H9 (cell line): Measurements from ENCODE around the gene PTPRC. TPM values are rescaled to one million over a fixed set of nuclear protein-coding genes. Genes with fewer than 3 reads are reported as not detected.

Experiments used
- DNase-seq: peaks from one replicate; pipeline ENCODE4 v3.0.0-alpha.2; 2017
- H2AFZ ChIP-seq: one replicate; pipeline ENCODE4 v1.6.1; 2013; ENCODE audit warnings: mild to moderate bottlenecking, low read length, control low read depth, moderate library complexity
- H2AK5ac ChIP-seq: 2 replicates; pipeline ENCODE4 v1.6.1; 2013; ENCODE audit warnings: low read length, control low read depth, mixed read lengths; ENCODE audit not compliant: insufficient read length
- H2BK120ac ChIP-seq: one replicate; pipeline ENCODE4 v1.6.1; 2013; ENCODE audit warnings: low read depth, mild to moderate bottlenecking, low read length, control low read depth, inconsistent platforms; ENCODE audit not compliant: poor library complexity, severe bottlenecking
- H2BK12ac ChIP-seq: 2 replicates; pipeline ENCODE4 v1.6.1; 2013; ENCODE audit warnings: low read length, control low read depth, mixed read lengths, low read depth; ENCODE audit not compliant: insufficient read length
- H2BK15ac ChIP-seq: 2 replicates; pipeline ENCODE4 v1.6.1; 2013; ENCODE audit warnings: low read depth, low read length, control low read depth
- H2BK20ac ChIP-seq: one replicate; pipeline ENCODE4 v1.6.1; 2013; ENCODE audit warnings: low read depth, mild to moderate bottlenecking, low read length, control low read depth, inconsistent platforms; ENCODE audit not compliant: poor library complexity, severe bottlenecking
- H2BK5ac ChIP-seq: 2 replicates; pipeline ENCODE4 v1.6.1; 2013; ENCODE audit warnings: low read length, control low read depth, mixed read lengths; ENCODE audit not compliant: insufficient read length
- H3K14ac ChIP-seq: 2 replicates; pipeline ENCODE4 v1.6.1; 2013; ENCODE audit warnings: low read length, control low read depth; ENCODE audit not compliant: insufficient read depth
- H3K18ac ChIP-seq: 2 replicates; pipeline ENCODE4 v1.6.1; 2013; ENCODE audit warnings: low read depth, mild to moderate bottlenecking, mixed read lengths, low read length, control low read depth; ENCODE audit not compliant: insufficient read length
- H3K23ac ChIP-seq: 2 replicates; pipeline ENCODE4 v1.6.1; 2013; ENCODE audit warnings: low read length, control low read depth, mixed read lengths, low read depth; ENCODE audit not compliant: insufficient read length
- H3K23me2 ChIP-seq: 2 replicates; pipeline ENCODE4 v1.6.1; 2013; ENCODE audit warnings: low read depth, mild to moderate bottlenecking, mixed read lengths, low read length, control low read depth; ENCODE audit not compliant: insufficient read length, poor library complexity, severe bottlenecking
- H3K27ac ChIP-seq: 2 replicates; pipeline ENCODE4 v1.5.1; 2013; ENCODE audit warnings: low read length, control low read depth, mixed read lengths, low read depth; ENCODE audit not compliant: insufficient read length
- H3K27me3 ChIP-seq: 2 replicates; pipeline ENCODE4 v1.6.1; 2013; ENCODE audit warnings: low read length, control low read depth, inconsistent platforms; ENCODE audit not compliant: insufficient read depth
- H3K4ac ChIP-seq: 2 replicates; pipeline ENCODE4 v1.6.1; 2013; ENCODE audit warnings: low read depth, mild to moderate bottlenecking, control low read depth, inconsistent platforms, low read length, moderate library complexity
- H3K4me1 ChIP-seq: 2 replicates; pipeline ENCODE4 v1.6.1; 2013; ENCODE audit warnings: low read length, control low read depth, inconsistent platforms; ENCODE audit not compliant: insufficient read depth
- H3K4me2 ChIP-seq: 2 replicates; pipeline ENCODE4 v1.6.1; 2013; ENCODE audit warnings: low read length, control low read depth, mixed read lengths; ENCODE audit not compliant: insufficient read length, insufficient read depth
- H3K56ac ChIP-seq: 2 replicates; pipeline ENCODE4 v1.6.1; 2013; ENCODE audit warnings: low read depth, mild to moderate bottlenecking, mixed read lengths, low read length, control low read depth; ENCODE audit not compliant: insufficient read length
- H3K79me1 ChIP-seq: 2 replicates; pipeline ENCODE4 v1.6.1; 2013; ENCODE audit warnings: low read depth, mild to moderate bottlenecking, moderate library complexity, low read length, control low read depth, inconsistent platforms; ENCODE audit not compliant: insufficient read depth, poor library complexity, severe bottlenecking
- H3K79me2 ChIP-seq: 2 replicates; pipeline ENCODE4 v1.6.1; 2013; ENCODE audit warnings: low read length, control low read depth, inconsistent platforms; ENCODE audit not compliant: insufficient read depth
- H3K9ac ChIP-seq: 2 replicates; pipeline ENCODE4 v1.6.1; 2013; ENCODE audit warnings: low read length, control low read depth, mixed read lengths; ENCODE audit not compliant: insufficient read length; ENCODE audit errors: extremely low read depth
- H3K9me3 ChIP-seq: one replicate; pipeline ENCODE4 v1.6.1; 2013; ENCODE audit warnings: low read depth, low read length, inconsistent platforms; ENCODE audit not compliant: control insufficient read depth
- H3T11ph ChIP-seq: one replicate; pipeline ENCODE4 v1.6.1; 2013; ENCODE audit warnings: mild to moderate bottlenecking, low read length, control low read depth, inconsistent platforms
- H4K20me1 ChIP-seq: one replicate; pipeline ENCODE4 v1.6.1; 2013; ENCODE audit not compliant: control insufficient read depth, insufficient read length, insufficient read depth
- H4K5ac ChIP-seq: 2 replicates; pipeline ENCODE4 v1.6.1; 2013; ENCODE audit warnings: low read depth, mild to moderate bottlenecking, mixed read lengths, low read length, control low read depth; ENCODE audit not compliant: insufficient read length
- H4K8ac ChIP-seq: replicated peaks from 2 replicates; pipeline ENCODE4 v1.6.1; 2013; ENCODE audit warnings: low read length, control low read depth, mixed read lengths, low read depth; ENCODE audit not compliant: insufficient read length
- H4K91ac ChIP-seq: 2 replicates; pipeline ENCODE4 v1.6.1; 2013; ENCODE audit warnings: low read depth, mild to moderate bottlenecking, moderate library complexity, mixed read lengths, low read length, control low read depth; ENCODE audit not compliant: insufficient read length
- H3K27ac Mint-ChIP-seq, 3 experiments: 2 replicates in 2 of 3; 3 replicates in 1 of 3; pipeline ENCODE4 v1.8.0; 2020 to 2021; ENCODE audit warnings: mixed read lengths in 3 of 3, mild to moderate bottlenecking in 1 of 3, moderate library complexity in 1 of 3
- H3K27me3 Mint-ChIP-seq: 2 replicates; pipeline ENCODE4 v1.8.0; 2021; ENCODE audit warnings: low read depth, mild to moderate bottlenecking, moderate library complexity, mixed read lengths
- H3K36me3 Mint-ChIP-seq, 3 experiments: 2 replicates in 2 of 3; 3 replicates in 1 of 3; pipeline ENCODE4 v1.8.0; 2020 to 2021; ENCODE audit warnings: low read depth in 3 of 3, mixed read lengths in 3 of 3; ENCODE audit not compliant: insufficient read depth in 1 of 3
- H3K4me1 Mint-ChIP-seq, 2 experiments: 2 replicates each; pipeline ENCODE4 v1.8.0; 2020; ENCODE audit warnings: mixed read lengths in 2 of 2
- H3K4me3 Mint-ChIP-seq, 2 experiments: 2 replicates in 1 of 2; 3 replicates in 1 of 2; pipeline ENCODE4 v1.8.0; 2020 to 2021; ENCODE audit warnings: mild to moderate bottlenecking in 2 of 2, mixed read lengths in 2 of 2, moderate library complexity in 1 of 2
- H3K9me3 Mint-ChIP-seq, 2 experiments: 2 replicates in 1 of 2; 3 replicates in 1 of 2; pipeline ENCODE4 v1.8.0; 2020; ENCODE audit warnings: mild to moderate bottlenecking in 2 of 2, mixed read lengths in 2 of 2, moderate library complexity in 1 of 2
- WGBS: extraction: QIAGEN DNeasy Blood & Tissue Kit; methylation state at CpG from one replicate; pipeline ENCODE4 v1.1.7; 2013; ENCODE audit warnings: missing lambda C conversion rate, low lambda C conversion rate, mixed read lengths; ENCODE audit not compliant: insufficient read length; ENCODE audit errors: extremely low coverage; 5-methylcytosine and 5-hydroxymethylcytosine counted together
- total RNA-seq: library from RNA; stranded (reverse); gene quantifications from 2 replicates; pipeline ENCODE4 v1.2.1, GENCODE V29; 2021
- TF ChIP-seq, protein P1 (sequence below): fragments of 200-600 bp; sonication (generic); conservative IDR thresholded peaks from 3 replicates; pipeline ENCODE4 v1.8.0; 2021; ENCODE audit warnings: antibody characterized with exemption, mild to moderate bottlenecking

Gene PTPRC
- total RNA-seq, 1 experiment from 2014 or later, result not detected

DNA sequence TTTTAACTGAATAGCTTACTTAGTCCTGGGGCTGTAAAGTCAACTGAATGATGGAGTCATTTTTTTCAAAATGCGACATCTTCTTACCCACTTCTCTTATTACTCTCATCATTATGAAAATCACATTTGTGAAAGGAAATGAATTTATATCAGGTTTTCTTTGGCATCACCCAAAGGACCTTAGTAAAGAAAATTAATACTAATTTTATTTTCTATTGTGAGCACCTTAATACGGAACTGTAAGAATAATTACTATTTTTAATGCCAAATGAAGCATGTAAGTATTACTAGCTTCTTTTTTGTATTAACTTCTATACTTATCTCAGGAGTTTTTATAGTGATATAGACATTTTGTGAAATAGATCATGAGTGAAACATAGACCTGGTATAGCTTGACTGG lies 30.9 kb downstream of the PTPRC start:
- no peak overlapping the region for H2BK15ac ChIP-seq
- H3K79me1 ChIP-seq, result no peaks in the 10 kb centered on the region
- H3K27ac ChIP-seq, result no peak overlapping the region
- no peaks in the 10 kb centered on the region for H3K27me3 Mint-ChIP-seq
- no peak overlapping the region for H3K9ac ChIP-seq
- no CpG with 5 or more reads among the region's 2 CpGs for WGBS
- H2BK12ac ChIP-seq, result no peak overlapping the region
- peaks cover 2 to 11% of the 10 kb centered on the region in 2 experiments for H3K4me1 Mint-ChIP-seq
- H3K4me1 ChIP-seq, result no peaks in the 10 kb centered on the region
- no peak for DNase-seq
- H3K79me2 ChIP-seq, result no peaks in the 10 kb centered on the region
- no peak overlapping the region for H3K4ac ChIP-seq
- TF ChIP-seq, protein P1, sequence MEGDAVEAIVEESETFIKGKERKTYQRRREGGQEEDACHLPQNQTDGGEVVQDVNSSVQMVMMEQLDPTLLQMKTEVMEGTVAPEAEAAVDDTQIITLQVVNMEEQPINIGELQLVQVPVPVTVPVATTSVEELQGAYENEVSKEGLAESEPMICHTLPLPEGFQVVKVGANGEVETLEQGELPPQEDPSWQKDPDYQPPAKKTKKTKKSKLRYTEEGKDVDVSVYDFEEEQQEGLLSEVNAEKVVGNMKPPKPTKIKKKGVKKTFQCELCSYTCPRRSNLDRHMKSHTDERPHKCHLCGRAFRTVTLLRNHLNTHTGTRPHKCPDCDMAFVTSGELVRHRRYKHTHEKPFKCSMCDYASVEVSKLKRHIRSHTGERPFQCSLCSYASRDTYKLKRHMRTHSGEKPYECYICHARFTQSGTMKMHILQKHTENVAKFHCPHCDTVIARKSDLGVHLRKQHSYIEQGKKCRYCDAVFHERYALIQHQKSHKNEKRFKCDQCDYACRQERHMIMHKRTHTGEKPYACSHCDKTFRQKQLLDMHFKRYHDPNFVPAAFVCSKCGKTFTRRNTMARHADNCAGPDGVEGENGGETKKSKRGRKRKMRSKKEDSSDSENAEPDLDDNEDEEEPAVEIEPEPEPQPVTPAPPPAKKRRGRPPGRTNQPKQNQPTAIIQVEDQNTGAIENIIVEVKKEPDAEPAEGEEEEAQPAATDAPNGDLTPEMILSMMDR, result no peak
- no peak overlapping the region for H3K18ac ChIP-seq
- no peaks in the 10 kb centered on the region for H3K23me2 ChIP-seq
- H3K27ac Mint-ChIP-seq, result no peak overlapping the region
- H3K27me3 ChIP-seq, result no peaks in the 10 kb centered on the region
- no peaks in the 10 kb centered on the region for H3K36me3 Mint-ChIP-seq
- H3K4me3 Mint-ChIP-seq, result no peak overlapping the region
- no peak overlapping the region for H2BK120ac ChIP-seq
- H3K9me3 ChIP-seq, result no peaks in the 10 kb centered on the region
- H2AK5ac ChIP-seq, result no peak overlapping the region
- no peak overlapping the region for H3K56ac ChIP-seq
- no peak overlapping the region for H3K23ac ChIP-seq
- no peak overlapping the region for H4K91ac ChIP-seq
- H2BK20ac ChIP-seq, result no peak overlapping the region
- H3K4me2 ChIP-seq, result no peak overlapping the region
- H4K5ac ChIP-seq, result no peak overlapping the region
- H3K14ac ChIP-seq, result no peak overlapping the region
- H3K9me3 Mint-ChIP-seq, result no peaks in the 10 kb centered on the region
- no peak overlapping the region for H3T11ph ChIP-seq
- H4K20me1 ChIP-seq, result no peaks in the 10 kb centered on the region
- no peak overlapping the region for H2AFZ ChIP-seq
- no peak overlapping the region for H2BK5ac ChIP-seq
- H4K8ac ChIP-seq, result no peak overlapping the region
